WTC11 (cell line): Measurements from ENCODE around the gene LBHD2. TPM values are rescaled to one million over a fixed set of nuclear protein-coding genes. Genes with fewer than 3 reads are reported as not detected.

Source experiments
- ATAC-seq: fragments of 200-7000 bp; cut with Tn5 transposase; 2 replicates; pipeline ENCODE4 v1.10.0; 2021; ENCODE audit warnings: mild to moderate bottlenecking, moderate library complexity
- CTCF ChIA-PET: fragments of 300-600 bp; sonication (Branson Sonifier 250); formaldehyde crosslinking; loops from one replicate; lab custom pipeline; 2021; ENCODE audit warnings: antibody characterized with exemption; lab: Charles Lee
- POLR2A ChIA-PET: fragments of 350-600 bp; sonication (Branson Sonifier 250); formaldehyde crosslinking; loops from one replicate; lab custom pipeline; 2021; ENCODE audit warnings: antibody characterized with exemption; lab: Charles Lee
- DNase-seq: peaks from one replicate; pipeline ENCODE4 v3.0.0; 2021; ENCODE audit warnings: low spot score
- H3K27ac Mint-ChIP-seq: 2 replicates; pipeline ENCODE4 v1.8.0; 2021; ENCODE audit warnings: mixed read lengths
- H3K27me3 Mint-ChIP-seq: 2 replicates; pipeline ENCODE4 v1.8.0; 2021; ENCODE audit warnings: low read depth, mild to moderate bottlenecking, moderate library complexity, mixed read lengths
- H3K36me3 Mint-ChIP-seq: 2 replicates; pipeline ENCODE4 v1.8.0; 2021; ENCODE audit warnings: mixed read lengths
- H3K4me1 Mint-ChIP-seq: 2 replicates; pipeline ENCODE4 v1.8.0; 2022; ENCODE audit warnings: mixed read lengths
- H3K4me3 Mint-ChIP-seq: 2 replicates; pipeline ENCODE4 v1.8.0; 2021; ENCODE audit warnings: mild to moderate bottlenecking, moderate library complexity, mixed read lengths
- H3K9me3 Mint-ChIP-seq: 2 replicates; pipeline ENCODE4 v1.8.0; 2021; ENCODE audit warnings: mixed read lengths
- ATF1 ChIP-seq: sonication (generic); formaldehyde crosslinking; IDR thresholded peaks from 2 replicates; pipeline ENCODE4 v1.8.1; 2023; ENCODE audit warnings: mild to moderate bottlenecking, moderate library complexity, missing genetic modification reagents
- ATF2 ChIP-seq: sonication (generic); formaldehyde crosslinking; IDR thresholded peaks from 2 replicates; pipeline ENCODE4 v1.8.1; 2022; ENCODE audit warnings: low read depth, missing genetic modification reagents, borderline replicate concordance
- CREM ChIP-seq: sonication (generic); formaldehyde crosslinking; IDR thresholded peaks from 2 replicates; pipeline ENCODE4 v1.8.1; 2022; ENCODE audit warnings: mild to moderate bottlenecking, missing genetic modification reagents, moderate library complexity
- FOXJ3 ChIP-seq: sonication (generic); formaldehyde crosslinking; IDR thresholded peaks from 2 replicates; pipeline ENCODE4 v1.9.0; 2021; ENCODE audit warnings: missing genetic modification reagents, mild to moderate bottlenecking, borderline replicate concordance
- FOXP1 ChIP-seq: sonication (generic); formaldehyde crosslinking; IDR thresholded peaks from 2 replicates; pipeline ENCODE4 v1.8.0; 2022; ENCODE audit warnings: missing genetic modification reagents, mild to moderate bottlenecking, moderate library complexity, borderline replicate concordance
- GABPB1 ChIP-seq: sonication (generic); formaldehyde crosslinking; IDR thresholded peaks from 2 replicates; pipeline ENCODE4 v1.8.1; 2023; ENCODE audit warnings: mild to moderate bottlenecking, missing genetic modification reagents
- GRHL2 ChIP-seq: fragments of 250-450 bp; sonication (Bioruptor Pico); IDR thresholded peaks from 2 replicates; pipeline ENCODE4 v1.8.0; 2022; ENCODE audit warnings: mild to moderate bottlenecking, moderate library complexity; ENCODE audit not compliant: insufficient replicate concordance, severe bottlenecking
- JUN ChIP-seq: sonication (generic); formaldehyde crosslinking; IDR thresholded peaks from 2 replicates; pipeline ENCODE4 v1.8.0; 2023; ENCODE audit warnings: mild to moderate bottlenecking, missing genetic modification reagents
- MLX ChIP-seq: sonication (generic); formaldehyde crosslinking; IDR thresholded peaks from 2 replicates; pipeline ENCODE4 v1.8.1; 2023; ENCODE audit warnings: mild to moderate bottlenecking, missing genetic modification reagents, moderate library complexity
- MXD4 ChIP-seq: fragments of 250-450 bp; sonication (Bioruptor Pico); IDR thresholded peaks from 2 replicates; pipeline ENCODE4 v1.8.0; 2021; ENCODE audit warnings: mild to moderate bottlenecking, moderate library complexity, borderline replicate concordance
- NFE2L1 ChIP-seq: sonication (generic); formaldehyde crosslinking; IDR thresholded peaks from 2 replicates; pipeline ENCODE4 v1.8.1; 2023; ENCODE audit warnings: missing genetic modification reagents
- PREB ChIP-seq: sonication (generic); formaldehyde crosslinking; IDR thresholded peaks from 2 replicates; pipeline ENCODE4 v1.8.1; 2022; ENCODE audit warnings: mild to moderate bottlenecking, missing genetic modification reagents, moderate library complexity, borderline replicate concordance
- ZNF121 ChIP-seq: sonication (generic); formaldehyde crosslinking; IDR thresholded peaks from 2 replicates; pipeline ENCODE4 v1.8.0; 2023; ENCODE audit warnings: missing genetic modification reagents
- ZNF138 ChIP-seq: sonication (generic); formaldehyde crosslinking; conservative IDR thresholded peaks from 2 replicates; pipeline ENCODE4 v1.8.1; 2022; ENCODE audit warnings: mild to moderate bottlenecking, moderate library complexity, missing genetic modification reagents
- ZSCAN18 ChIP-seq: fragments of 250-450 bp; sonication (Bioruptor Pico); IDR thresholded peaks from 2 replicates; pipeline ENCODE4 v2.1.2; 2022; ENCODE audit warnings: mild to moderate bottlenecking, moderate library complexity
- total RNA-seq: library from RNA; stranded (reverse); gene quantifications from 3 replicates; pipeline ENCODE4 v1.2.3, GENCODE V29; 2021

LBHD2 gene
- total RNA-seq, 1 experiment from 2014 or later: not detected

- TF ChIP-seq MLX (no peak), ZNF138 (no peak)
- TF ChIP-seq, all 79 proteins: peak for 1
These were observed 18.1 kb downstream of the LBHD2 start (continued) for GRCh38 chr14:103101963-103102688.

DNA sequence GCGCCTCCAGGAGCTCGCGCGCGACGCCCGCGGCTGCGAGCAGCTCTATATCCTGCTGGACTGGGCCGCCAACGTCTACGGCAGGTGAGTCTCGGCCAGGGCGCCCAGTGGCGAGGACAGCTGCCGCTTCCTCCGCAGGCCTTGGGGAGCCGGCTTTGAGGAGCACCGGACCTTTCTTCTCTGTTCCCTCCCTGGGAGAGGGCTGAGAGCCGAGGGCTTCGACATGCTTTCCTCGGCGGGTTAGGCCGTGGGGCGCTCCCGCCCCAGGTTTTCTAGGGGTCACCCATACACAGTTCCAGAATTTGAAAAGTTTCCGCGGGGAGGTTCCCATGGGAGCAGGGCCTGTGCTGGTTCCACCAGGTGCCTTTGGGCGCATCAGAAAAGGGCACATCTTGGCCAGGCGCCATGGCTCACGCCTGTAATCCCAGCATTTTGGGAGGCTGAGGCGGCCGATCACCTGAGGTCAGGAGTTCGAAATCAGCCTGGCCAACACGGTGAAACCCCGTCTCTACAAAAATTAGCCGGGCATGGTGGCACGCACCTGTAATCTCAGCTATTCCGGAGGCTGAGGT, 18.8 kb downstream of the LBHD2 start:
- POLR2A ChIA-PET: interaction anchor here (0.5 to 1.6 kb wide), 2 partner anchors 24 to 267 kb away, joined by 3 to 5 read pairs; no protein-coding TSS in a partner anchor
- peaks cover 54% of the 10 kb centered on the region for H3K27me3 Mint-ChIP-seq
- TF ChIP-seq CREM (no peak), GRHL2 (CRISPR knock-in tag) (no peak)
- CTCF ChIA-PET: interaction anchor here (1.1 to 6.3 kb wide), 6 partner anchors 8 to 199 kb away, joined by 3 to 199 read pairs (median 67); partner anchors contain the start of gene TNFAIP2
- H3K36me3 Mint-ChIP-seq: no peaks in the 10 kb centered on the region
- DNase-seq (peak; percentile 24), ATAC-seq (no peak)
- H3K4me1 Mint-ChIP-seq: peaks cover 14% of the 10 kb centered on the region
- no peak overlapping the region for H3K27ac Mint-ChIP-seq
- no peak overlapping the region for H3K4me3 Mint-ChIP-seq
- H3K9me3 Mint-ChIP-seq: no peaks in the 10 kb centered on the region

DNA sequence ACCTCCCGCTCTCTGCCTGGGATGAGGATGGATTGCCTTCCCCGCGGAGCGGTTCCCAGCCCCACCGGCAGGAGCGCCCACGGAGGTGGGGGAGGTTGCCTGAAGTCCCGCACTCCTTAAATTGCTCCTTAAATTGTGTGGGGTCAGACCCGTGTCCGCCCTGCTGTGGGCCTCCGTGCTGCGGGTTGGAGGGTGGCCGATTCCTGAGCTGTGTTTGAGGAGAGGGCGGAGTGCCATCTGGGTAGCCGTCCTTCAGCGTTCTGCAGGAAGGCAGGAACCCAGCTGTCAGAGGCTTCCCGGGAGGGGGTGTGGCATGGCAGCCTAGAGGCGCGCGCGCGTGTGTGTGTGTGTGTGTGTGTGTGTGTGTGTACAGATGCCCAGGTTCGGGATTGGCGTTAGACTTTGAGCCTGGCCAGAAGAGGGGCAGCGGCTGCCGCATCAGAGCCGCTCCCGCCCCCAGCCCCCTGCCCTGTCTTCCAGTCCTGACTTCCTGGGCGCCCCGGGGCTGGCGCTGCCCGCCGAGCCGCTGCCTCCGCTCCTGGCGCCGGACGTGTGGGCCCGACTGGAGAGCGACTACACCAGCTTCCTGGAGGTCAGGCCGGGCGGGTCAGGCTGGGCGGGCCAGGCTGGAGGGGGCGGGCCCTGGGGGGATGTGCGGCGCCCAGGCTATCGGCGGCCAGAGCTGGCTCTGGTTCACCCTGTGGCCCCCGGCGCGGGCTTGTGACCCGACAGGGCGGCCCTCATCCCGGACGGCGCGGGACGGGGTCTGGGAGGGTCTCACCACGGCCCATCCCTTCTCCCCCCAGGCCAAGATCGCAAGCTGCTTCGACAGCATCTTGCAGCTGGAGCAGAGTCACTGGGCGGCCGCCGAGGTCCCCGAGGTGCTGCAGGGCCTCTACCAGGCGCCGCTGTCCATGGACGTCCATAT, 19.7 kb downstream of the LBHD2 start:
- TF ChIP-seq JUN (CRISPR knock-in tag) (no peak), ZNF121 (peak; percentile 75; the same call in 1 of the 2 replicates), MXD4 (CRISPR knock-in tag) (no peak), FOXJ3 (CRISPR knock-in tag) (no peak), ZSCAN18 (CRISPR knock-in tag) (no peak), PREB (CRISPR knock-in tag) (no peak; the same call in 1 of the 2 replicates), GABPB1 (peak; percentile 29; the same call in 1 of the 2 replicates), NFE2L1 (CRISPR knock-in tag) (no peak), ATF1 (CRISPR knock-in tag) (no peak), ATF2 (CRISPR knock-in tag) (no peak), FOXP1 (CRISPR knock-in tag) (no peak)
- Mint-ChIP-seq H3K9me3 (no peaks in the 10 kb centered on the region), H3K36me3 (no peaks in the 10 kb centered on the region), H3K4me1 (peaks cover 22% of the 10 kb centered on the region), H3K4me3 (peak overlapping the region; percentile 56), H3K27me3 (peaks cover 54% of the 10 kb centered on the region), H3K27ac (no peak overlapping the region)
- ATAC-seq: 0 out of 2 replicates have a peak, but pooled peaks have one; percentile 4
- peak; percentile 46 for DNase-seq
- CTCF ChIA-PET: interaction anchor here (0.5 to 6.3 kb wide), 27 partner anchors 8 to 419 kb away, joined by 3 to 199 read pairs (median 15); partner anchors contain the start of genes CDC42BPB, CKB, EXOC3L4 and TNFAIP2
- POLR2A ChIA-PET: no interaction called here
